G401.6 (cell line): ENCODE measurements around the gene B4GALT6.

Experiments
- FAIRE-seq: peaks from 2 replicates; lab custom pipeline; 2012; peaks lifted over from hg19 to GRCh38; lab: Jason Lieb, UNC

B4GALT6 gene

DNA sequence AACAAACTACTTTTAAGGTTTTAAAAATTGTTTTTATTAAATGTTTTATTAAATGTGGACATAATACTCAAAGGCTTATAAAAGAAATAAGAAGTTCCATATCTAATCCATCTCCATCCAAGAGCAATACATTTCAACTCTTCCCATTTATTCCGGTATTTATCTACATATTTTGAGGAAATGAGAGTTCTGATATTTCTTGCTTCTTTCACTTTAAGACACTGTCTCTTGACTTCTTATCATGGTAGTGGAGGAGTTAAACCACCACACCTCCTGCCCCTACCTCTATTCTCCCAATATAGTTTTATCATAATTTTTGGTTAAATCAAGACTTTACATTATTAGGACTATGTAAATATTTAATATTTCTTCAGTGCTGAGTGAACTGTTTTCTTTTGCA, 52.0 kb downstream of the B4GALT6 start:
- no peak for FAIRE-seq

DNA sequence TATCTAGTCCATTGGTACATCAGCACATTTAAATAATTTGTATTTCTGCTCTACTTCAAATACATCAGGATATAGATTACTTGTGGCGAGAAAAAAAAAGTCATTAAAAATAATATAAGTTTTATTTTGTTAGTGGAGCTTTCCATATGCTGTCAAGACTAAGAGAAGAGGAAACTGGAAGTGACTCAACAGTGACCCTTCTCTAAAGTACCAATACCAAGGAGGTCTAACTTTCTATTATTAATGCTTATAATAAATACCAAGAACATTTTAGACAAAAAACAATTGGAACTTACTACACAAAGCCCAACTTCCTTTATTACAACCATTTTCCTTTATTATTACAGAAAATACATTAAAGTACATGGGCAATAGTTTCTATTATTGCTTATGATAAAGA, 52.9 kb downstream of the B4GALT6 start:
- no peak for FAIRE-seq

DNA sequence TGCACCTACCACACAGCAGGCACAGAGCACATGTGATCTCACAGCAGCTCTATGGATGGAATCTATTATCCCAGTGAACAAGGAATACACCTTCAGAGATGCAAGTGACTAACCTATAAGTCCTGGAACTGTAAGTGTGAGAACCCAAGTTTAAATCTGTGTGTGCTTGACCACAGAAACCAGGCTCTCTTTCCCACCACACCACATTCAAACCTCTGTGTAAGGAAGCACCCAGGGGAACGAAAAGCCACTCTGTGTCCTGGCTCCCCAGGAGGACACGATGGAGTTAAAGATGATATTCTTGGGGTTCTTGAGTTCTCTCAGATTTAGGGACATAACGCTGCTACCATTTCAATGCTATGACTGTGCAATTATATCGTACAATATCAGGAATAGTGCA, 53.8 kb downstream of the B4GALT6 start:
- FAIRE-seq, result no peak

DNA sequence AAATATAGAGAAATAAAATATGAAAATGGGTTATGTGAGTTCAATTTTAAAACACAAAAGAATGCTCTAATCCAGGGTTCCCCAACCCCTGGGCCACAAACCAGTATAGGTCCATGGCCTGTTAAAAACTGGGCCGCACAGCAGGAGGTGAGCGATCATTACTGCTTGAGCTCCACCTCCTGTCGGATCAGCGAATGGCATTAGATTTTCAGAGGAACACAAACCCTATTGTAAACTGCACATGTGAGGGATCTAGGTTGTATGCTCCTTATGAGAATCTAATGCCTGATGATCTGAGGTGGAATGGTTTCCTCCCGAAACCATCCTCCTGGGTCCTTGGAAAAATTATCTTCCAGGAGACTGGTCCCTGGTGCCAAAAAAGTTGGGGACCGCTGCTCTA, 58.0 kb downstream of the B4GALT6 start:
- no peak for FAIRE-seq

DNA sequence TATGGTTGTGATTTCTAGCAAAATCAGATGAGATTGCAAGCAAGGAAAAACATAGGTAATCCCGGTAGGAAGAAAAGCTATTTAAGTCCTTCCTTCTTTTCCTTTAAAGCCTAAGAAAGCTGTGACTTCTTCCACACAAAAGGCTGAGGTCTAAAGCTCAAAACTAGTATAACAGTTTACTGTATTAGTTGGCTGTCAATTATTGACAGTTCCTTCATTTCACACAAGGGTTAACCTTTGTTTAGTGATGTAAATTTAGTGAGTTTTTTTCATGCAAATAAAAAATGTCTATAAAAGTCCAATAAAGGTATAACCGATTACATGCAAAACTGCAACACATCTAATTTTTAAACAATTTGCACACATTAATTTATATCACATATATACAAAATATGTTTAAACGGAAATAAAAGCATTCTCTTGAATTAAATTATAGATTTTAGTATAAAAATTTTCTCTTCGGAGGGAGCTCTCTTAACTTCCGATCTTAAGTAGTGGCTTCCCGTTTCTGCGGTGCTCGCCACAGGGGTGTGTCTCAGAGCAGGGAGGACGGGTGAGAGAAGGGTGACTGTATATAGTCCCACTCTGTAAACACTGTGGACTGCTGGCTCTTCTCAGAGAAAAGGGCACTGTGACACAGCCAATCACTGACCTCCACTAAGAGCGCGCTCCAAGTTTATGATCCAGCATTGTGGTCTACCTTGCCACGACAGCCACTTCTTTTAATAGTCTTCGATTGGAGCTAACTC, 59.3 kb downstream of the B4GALT6 start:
- FAIRE-seq, result no peak

DNA sequence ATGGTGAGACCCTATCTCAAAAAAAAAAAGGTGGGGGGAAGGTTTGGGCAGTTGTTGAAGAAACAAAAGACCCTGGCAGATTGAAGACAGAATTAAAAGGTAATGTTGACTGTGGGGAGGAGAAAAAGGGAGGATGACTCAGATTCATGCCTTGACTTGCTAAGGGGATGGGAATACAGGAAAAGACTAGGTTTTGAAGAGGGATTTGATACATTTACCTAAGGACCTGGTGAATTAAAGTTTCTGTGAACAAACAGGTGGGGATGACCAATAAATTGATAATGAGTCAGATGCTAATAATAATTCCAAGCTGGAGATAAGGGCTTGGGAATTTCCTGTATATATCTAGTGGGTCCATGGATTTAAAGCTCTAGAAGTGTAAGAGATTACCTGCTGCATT, 65.1 kb downstream of the B4GALT6 start:
- FAIRE-seq, result no peak

DNA sequence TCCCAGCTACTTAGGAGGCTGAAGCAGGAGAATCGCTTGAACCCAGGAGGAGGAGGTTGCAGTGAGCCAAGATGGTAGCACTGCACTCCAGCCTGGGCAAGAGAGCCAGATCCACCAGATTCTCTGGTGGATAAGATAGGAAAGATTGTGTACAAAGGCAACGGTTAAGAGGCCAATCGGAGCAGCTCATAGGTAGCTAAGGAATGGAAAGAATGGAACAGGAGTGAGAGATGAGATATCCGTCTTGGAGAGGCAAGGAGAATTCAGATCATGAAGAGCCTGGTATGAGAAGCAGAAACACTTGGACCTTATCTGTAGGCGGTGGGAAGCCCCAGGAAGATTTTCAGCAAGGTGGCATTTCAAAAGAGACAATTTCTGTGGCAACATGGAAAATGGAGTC, 65.6 kb downstream of the B4GALT6 start:
- FAIRE-seq, result no peak

DNA sequence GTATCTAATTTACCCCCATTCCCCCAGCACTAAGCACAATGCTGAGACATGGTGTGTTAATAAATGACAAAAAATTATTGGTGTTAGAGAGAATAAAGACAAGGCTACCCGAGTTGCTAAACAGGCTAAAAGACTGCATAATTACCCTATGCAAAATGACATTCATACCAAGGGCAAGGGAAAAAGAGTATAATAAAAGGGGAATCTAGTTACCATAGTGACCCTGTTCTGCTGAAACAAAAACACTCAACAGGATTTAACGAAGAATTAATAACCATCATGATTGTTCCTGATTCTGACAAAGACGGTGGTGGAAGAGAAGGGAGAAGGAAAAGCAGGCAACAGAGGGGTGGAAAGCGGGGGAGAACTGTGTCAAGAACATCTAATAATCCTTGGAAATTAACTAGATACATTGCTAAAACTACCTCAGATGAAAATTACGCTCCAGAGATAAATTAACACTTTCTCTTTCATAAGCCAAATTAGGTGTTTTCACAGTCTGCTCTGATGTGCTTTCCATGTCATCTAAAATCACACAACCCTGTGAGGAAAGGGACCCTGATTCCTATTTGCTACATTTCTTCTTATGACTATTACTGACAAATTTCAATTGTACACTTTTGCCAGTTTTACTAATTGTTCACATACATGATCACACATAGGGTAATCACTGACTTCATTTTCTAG, 67.2 kb downstream of the B4GALT6 start:
- no peak for FAIRE-seq

DNA sequence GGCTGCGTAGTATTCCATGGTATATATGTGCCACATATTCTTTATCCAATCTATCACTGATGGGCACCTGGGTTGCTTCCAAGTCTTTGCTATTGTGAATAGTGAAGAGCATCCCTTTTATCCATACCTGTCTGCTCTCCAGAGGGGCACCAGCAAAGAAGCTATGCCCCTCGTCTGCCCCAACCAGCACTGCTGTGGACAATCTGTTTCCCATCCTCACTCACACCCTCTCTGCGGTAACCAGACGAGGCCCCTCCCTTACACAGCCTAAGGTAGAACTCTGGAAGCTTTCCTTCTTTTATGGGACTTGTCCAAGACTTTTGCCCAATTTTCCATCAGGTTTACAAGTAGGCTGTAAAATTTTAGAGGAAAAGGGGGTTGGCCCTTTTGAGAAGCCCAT, 67.8 kb downstream of the B4GALT6 start:
- no peak for FAIRE-seq

DNA sequence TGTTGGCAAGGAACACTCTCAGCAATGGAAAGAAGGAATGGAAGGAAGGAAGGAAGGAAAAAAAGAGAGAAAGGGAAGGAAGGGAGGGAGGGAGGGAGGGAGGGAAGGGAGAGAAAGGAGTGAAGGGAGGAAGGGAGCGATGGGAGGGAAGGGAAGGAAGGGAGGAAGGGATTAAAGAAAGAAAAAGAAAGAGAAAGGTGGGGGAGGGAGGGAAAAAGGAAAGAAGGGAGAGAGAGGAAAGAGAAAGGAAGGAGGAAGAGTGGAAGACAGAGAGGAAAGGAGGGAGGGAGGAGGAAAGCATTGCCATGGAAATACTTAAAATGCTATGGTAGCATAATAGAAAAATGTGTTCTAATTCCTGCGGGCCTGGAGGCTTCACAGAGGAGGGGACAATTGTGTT, 70.3 kb downstream of the B4GALT6 start:
- FAIRE-seq, result no peak

DNA sequence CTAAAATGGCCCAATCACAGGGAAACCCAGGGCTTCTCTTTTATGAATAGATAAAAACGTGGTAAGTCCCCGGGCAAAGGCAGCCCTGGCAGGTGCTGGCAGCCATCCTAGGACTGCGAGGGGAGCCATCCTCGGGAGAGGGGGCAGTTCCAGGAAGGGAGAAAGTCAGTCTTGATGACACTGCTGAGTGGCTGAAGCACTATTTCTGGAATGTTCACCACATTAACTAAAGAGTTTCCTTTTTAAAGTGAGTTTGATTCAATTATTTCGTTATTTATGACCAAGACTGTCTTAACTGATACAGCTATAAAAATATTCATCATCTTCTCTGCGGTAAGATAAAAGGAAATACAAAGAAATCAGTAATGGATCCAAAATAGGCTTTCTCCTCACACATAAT, 72.3 kb downstream of the B4GALT6 start:
- no peak for FAIRE-seq

DNA sequence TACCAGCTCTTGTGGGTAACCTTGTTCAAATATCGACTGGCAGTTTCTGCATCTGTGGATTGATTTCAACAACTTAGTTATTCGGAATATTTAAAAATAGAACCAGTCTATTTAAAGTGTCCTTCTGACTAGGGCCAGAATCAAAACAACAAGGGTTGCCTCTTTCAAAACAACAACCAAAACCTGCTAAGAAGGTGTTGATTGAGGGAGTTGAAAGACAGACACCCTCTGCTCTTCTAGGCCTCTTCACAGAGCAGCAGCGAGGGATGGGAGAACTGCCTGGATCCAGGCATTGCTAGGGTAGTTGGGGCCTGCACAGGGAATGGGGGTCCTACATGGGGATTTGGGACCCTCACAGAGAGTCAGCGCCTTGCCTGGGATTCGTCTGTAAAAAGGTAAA, 72.9 kb downstream of the B4GALT6 start:
- FAIRE-seq, result no peak

DNA sequence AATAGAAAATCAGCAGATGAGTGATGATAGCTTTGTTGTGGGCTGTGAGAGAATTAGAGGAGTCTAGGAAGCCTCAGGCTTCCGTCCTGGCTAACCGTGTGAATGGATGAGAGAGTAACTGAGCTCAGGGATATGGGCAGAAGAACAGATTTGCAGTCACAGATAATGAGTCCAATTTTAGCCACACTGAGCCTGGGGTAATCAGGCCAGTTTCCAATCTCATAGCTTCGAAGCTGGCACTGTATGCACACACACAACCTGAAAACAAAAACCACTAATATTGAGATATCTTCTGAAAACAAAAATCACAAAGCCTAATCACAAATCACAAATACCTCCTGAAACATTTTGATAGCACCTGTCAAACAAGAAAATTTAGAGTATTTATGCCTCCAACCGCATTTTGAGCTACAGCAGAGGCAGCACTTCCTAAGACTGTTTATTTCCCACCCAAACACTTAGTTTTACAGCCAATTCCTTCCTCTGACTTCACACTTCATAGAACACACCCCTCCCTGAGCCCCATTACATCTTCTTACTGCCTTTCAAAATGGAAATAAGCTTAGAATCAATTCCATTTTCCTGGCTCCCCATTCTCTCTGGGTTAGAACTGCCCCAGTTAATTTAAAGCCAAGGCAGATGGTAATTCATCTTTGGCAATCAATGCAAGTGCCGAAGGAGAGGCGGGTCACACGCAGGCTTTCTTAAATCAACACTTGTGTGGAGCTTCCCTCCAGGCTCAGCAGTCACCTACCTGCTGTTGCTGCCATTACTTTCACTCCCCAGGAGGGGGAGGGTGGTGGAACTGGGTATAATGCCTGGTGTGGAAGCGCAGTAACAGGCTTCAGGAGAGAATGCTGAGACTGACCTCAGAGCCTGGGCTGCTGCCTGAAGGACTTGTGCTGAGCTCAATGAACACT, 73.8 kb downstream of the B4GALT6 start:
- FAIRE-seq, result no peak

DNA sequence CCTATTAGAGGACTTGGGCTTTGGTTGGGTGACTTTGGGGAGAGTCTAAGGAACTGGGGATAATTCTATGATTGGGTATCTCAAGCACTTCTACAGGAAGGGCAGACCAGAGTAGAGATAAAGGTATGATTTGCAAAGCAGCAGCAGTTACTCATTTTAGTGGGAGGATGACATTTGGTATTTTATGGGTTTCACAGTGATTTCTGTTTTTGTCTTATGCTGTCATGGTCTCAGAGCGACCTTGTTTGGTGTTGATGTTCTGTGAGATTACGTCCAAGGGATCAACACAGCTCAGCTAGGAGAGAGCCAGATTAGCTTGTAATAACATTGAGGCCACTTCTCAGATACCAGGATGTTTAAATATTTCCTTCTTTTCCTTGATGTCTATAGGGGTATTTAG, 74.5 kb downstream of the B4GALT6 start:
- FAIRE-seq, result no peak

DNA sequence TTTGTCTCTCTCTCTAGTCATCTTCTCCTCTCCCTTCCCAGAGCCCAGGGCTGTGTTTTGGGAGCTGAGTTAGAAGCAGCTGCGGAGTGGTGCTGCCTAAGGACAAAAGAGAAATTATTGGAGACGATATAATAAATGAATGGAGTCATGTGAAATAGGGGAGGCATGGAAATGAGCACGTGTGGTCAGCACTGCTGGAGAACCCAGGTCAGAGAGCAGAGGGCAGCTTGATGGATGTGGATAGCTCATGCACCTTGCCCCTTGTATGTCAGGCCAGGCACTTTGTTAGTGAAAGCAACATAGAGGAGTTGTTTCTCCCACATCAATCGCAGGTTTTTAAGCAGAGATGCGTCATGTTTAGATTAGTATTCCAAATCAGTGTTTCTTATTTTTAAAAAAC, 77.0 kb downstream of the B4GALT6 start:
- FAIRE-seq, result no peak

DNA sequence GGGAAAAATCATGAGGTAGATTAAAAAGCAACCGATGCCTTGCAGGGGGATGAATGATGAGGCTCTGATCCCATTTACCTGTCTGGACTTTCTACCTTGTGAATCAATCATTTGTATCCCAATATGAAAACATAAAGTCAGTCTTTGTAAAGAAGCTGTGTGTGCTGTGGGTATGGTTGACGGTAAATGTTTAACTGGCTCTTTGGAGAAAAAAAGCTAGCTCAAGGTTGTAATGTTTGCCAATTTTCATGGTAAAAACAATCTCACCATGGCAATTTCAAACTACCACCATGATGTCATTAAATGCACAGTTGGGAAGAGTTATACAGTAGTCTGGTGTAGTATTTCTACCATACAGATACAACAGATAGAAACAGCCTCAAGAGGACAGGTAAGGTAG, 78.1 kb downstream of the B4GALT6 start:
- FAIRE-seq, result no peak

DNA sequence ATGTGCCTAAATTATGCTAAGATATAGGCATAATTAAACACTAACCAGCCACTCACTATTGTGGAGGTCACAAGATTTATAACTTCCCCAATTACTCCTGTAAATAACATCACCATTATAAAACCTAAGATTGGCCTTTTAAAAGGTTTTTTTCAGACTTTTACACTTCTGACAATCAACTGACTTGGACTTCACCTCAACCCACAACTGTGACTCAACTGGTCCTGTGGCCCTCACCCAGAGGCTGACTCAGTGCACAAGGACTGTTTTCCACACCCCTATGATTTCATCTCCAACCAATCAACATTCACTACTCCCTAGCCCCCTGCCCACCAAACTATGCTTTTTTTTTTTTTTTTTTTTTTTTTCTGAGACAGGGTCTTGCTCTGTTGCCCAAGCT, 81.1 kb downstream of the B4GALT6 start:
- no peak for FAIRE-seq

DNA sequence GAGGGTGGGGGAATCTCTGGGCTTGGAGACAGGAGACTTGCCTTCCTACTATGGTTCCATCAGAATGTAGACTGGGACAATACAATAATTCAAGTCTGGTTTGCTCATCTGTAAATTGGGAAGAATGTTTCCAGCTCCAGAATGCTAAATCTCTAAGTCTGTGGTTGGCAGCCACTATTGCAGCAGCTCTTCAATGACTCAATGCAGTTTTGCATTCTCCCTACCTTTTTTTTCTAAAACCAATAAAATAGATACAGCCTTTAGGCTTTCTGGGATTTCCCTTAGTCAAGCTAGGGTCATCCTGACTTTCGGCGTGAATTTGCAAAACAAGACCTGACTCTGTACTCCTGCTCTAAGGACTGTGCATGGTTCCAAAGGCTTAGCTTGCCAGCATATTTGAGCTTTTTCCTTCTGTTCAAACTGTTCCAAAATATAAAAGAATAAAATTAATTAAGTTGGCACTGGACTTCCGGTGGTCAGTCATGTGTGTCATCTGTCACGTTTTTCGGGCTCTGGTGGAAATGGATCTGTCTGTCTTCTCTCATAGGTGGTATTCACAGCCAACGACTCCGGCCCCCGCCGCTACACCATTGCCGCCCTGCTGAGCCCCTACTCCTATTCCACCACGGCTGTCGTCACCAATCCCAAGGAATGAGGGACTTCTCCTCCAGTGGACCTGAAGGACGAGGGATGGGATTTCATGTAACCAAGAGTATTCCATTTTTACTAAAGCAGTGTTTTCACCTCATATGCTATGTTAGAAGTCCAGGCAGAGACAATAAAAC, 86.2 kb downstream of the B4GALT6 start:
- no peak for FAIRE-seq

DNA sequence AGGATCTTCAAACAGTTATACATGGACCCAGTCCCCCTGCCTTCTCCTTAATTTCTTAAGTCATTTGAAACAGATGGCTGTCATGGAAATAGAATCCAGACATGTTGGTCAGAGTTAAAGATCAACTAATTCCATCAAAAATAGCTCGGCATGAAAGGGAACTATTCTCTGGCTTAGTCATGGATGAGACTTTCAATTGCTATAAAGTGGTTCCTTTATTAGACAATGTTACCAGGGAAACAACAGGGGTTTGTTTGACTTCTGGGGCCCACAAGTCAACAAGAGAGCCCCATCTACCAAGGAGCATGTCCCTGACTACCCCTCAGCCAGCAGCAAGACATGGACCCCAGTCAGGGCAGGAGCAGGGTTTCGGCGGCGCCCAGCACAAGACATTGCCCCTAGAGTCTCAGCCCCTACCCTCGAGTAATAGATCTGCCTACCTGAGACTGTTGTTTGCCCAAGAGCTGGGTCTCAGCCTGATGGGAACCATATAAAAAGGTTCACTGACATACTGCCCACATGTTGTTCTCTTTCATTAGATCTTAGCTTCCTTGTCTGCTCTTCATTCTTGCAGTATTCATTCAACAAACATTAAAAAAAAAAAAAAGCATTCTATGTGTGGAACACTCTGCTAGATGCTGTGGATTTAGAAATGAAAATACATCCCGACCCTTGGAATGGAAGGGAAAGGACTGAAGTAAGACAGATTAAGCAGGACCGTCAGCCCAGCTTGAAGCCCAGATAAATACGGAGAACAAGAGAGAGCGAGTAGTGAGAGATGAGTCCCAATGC, 88.1 kb downstream of the B4GALT6 start:
- no peak for FAIRE-seq

DNA sequence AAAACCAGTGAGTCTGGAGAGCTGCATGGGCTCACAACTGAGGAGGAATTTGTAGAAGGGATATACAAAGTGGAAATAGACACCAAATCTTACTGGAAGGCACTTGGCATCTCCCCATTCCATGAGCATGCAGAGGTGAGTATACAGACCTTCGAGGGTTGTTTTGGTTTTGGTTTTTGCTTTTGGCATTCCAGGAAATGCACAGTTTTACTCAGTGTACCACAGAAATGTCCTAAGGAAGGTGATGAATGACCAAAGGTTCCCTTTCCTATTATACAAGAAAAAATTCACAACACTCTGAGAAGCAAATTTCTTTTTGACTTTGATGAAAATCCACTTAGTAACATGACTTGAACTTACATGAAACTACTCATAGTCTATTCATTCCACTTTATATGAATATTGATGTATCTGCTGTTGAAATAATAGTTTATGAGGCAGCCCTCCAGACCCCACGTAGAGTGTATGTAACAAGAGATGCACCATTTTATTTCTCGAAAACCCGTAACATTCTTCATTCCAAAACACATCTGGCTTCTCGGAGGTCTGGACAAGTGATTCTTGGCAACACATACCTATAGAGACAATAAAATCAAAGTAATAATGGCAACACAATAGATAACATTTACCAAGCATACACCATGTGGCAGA, 89.1 kb downstream of the B4GALT6 start:
- no peak for FAIRE-seq
